Astrocyte of the spinal cord (primary cell): ENCODE data around the gene KLHL30.

Source experiments
- DNase-seq: peaks from one replicate; pipeline ENCODE4 v3.0.0; 2011; ENCODE audit warnings: low read depth, low spot score
- H3K4me3 ChIP-seq: 2 replicates; pipeline ENCODE4 v1.5.1; 2011; ENCODE audit warnings: low read depth, mild to moderate bottlenecking, low read length, moderate library complexity
- CTCF ChIP-seq: IDR thresholded peaks from 2 replicates; pipeline ENCODE4 v1.5.1; 2012; ENCODE audit warnings: low read depth, mild to moderate bottlenecking, low read length, inconsistent platforms
- in situ Hi-C: cut with HindIII; loops from 2 replicates; pipeline ENCODE4 v1.10.0; 2017; ENCODE audit warnings: low sequenced_read_pairs

The KLHL30 gene

DNA sequence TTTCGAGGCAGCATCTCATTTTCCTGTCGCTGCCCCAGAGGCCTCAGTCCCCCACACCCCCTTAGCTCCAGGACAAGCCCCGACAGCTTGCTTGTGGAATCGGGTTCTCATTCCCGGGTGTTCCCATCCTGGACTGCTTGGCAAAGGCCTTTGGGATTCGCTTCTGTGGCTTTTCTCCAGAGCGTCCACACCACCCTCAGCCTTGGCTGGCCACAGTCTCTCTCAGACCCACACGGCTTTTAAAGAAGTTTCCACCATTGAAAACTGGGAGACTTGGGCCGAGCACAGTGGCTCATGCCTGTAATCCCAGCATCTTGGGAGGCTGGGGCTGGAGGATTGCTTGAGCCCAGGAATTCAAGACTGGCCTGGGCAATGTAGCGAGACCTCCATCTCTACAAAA, 35.6 kb upstream of the KLHL30 start:
- no peak for TF ChIP-seq CTCF
- DNase-seq = no peak
- no peak overlapping the region for H3K4me3 ChIP-seq
- in situ Hi-C loops = no loop called here

GRCh38 chr2:238103465-238104225, 34.8 kb upstream of the KLHL30 start:
- no peak for DNase-seq
- in situ Hi-C loops = no loop called here

GRCh38 chr2:238104226-238104690, 34.2 kb upstream of the KLHL30 start:
- in situ Hi-C loops = no loop called here
- TF ChIP-seq CTCF = no peak
- no peak overlapping the region for H3K4me3 ChIP-seq
- DNase-seq = no peak

More at GRCh38 chr2:238103465-238104225, 34.8 kb upstream of the KLHL30 start:
- H3K4me3 ChIP-seq = no peak overlapping the region
- TF ChIP-seq CTCF = no peak

- no peak overlapping the region for H3K4me3 ChIP-seq
- in situ Hi-C loops = no loop called here
- no peak for TF ChIP-seq CTCF
- DNase-seq = no peak
Measured at GRCh38 chr2:238104691-238105371, 33.6 kb upstream of the KLHL30 start.

DNA sequence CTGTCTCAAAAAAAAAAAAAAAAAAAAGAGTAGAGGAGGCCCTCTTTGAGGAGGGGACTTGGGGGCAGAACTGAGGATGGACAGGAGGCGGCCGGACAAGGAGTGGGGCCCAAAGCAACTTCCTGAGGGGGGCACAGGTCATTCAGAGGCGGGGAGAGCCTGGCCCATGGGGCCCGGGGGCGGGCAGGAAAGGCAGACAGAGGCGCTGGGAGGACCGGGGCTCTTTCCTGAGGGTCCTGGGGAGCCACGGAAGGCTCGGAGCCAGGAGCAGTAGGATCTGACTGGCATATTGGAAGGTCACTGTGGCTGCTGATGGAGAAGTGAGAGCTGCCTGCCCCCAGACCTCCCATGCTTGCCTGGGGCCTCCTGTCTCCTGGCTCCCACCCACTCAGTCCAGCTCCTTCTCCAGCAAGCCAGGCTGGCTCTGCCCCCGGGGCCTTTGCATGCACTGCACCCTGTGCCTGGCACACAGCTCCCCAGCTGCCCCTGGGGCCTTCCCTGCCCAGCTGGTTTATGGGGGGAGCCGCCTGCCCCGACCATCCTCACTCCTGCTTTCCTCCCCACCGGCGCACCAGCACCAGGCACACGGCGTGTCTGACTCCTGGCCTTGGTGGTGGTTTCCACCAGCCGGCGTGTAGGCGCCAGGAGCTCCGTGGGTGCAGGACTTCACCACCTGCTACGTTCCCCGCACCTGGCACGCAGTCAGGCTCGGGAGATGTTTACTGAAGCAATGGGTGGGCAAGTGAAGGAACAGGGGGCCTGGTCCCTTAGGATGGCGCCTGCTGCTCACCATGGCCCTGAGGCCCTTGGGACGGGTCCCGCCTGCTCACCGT, 32.7 kb upstream of the KLHL30 start:
- no peak for DNase-seq
- H3K4me3 ChIP-seq = no peak overlapping the region
- in situ Hi-C loops = no loop called here
- no peak for TF ChIP-seq CTCF

- in situ Hi-C loops = no loop called here
- H3K4me3 ChIP-seq = no peak overlapping the region
- DNase-seq = no peak
Measured at GRCh38 chr2:238106339-238106697, 32.1 kb upstream of the KLHL30 start.

More at GRCh38 chr2:238106339-238106697, 32.1 kb upstream of the KLHL30 start:
- TF ChIP-seq CTCF = peak; percentile 14
